ENCODE results near the gene SCFD2. TPM values are rescaled to one million over a fixed set of nuclear protein-coding genes. Genes with fewer than 3 reads are reported as not detected.

SCFD2 gene
- total and polyA plus RNA-seq, 10 of the 15 experiments (the other 5 are each of a cell fraction or from before 2014, with no cell fraction given) = 4.8 to 37.6 (median 24.9) TPM

DNA sequence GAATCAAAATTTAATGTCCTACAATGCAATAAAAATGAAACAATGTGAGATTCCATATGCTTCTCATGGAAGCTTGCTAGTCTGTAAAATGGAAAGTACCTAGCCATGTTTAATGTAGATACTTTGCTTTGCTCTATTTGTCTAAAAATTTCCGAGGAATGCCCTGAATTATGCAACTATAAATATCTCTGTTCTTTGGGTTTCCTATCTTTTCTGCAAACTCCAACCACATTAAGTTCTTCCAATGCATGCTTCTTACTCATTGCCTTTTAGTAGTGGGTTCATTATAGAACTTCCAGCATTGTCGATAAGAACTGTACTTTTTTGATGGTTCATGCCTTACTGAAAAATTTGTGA, 325.4 kb downstream of the SCFD2 start:
- ChIA-PET POLR2A (no interaction called here), RAD21 (ENCODE audit: unreplicated experiment) (no interaction called here), CTCF (no interaction called here), SMC1A (ENCODE audit: uncharacterized antibody, unreplicated experiment) (no interaction called here)
- Histone ChIP-seq H3K4me3 (no peak overlapping the region), H3K9ac (ENCODE audit: control insufficient read depth, insufficient read depth, low read length) (no peak overlapping the region), H3K79me2 (ENCODE audit: control insufficient read depth, insufficient read depth, low read length) (no peaks in the 10 kb centered on the region), H3K9me3 (replicated peaks; ENCODE audit: control insufficient read depth, insufficient read depth, low read length) (no peaks in the 10 kb centered on the region), H3K27me3 (replicated peaks in 1 of 2; ENCODE audit: control insufficient read depth in 2 of 2, insufficient read depth in 2 of 2, low read length in 1 of 2) (no peaks in the 10 kb centered on the region), H3K27ac (ENCODE audit: control insufficient read depth, insufficient read depth) (no peak overlapping the region), H3K4me1 (ENCODE audit: control insufficient read depth, insufficient read depth, low read length) (no peaks in the 10 kb centered on the region), H3K4me2 (ENCODE audit: control insufficient read depth, insufficient read depth) (no peak overlapping the region), H4K20me1 (ENCODE audit: control insufficient read depth, insufficient read depth) (no peaks in the 10 kb centered on the region), H3K36me3 (ENCODE audit: control insufficient read depth in 2 of 2, insufficient read depth in 2 of 2, low read length in 1 of 2) (no peaks in the 10 kb centered on the region), H2AFZ (ENCODE audit: control insufficient read depth, low read depth, low read length) (no peak overlapping the region)
- TF ChIP-seq, protein P1, sequence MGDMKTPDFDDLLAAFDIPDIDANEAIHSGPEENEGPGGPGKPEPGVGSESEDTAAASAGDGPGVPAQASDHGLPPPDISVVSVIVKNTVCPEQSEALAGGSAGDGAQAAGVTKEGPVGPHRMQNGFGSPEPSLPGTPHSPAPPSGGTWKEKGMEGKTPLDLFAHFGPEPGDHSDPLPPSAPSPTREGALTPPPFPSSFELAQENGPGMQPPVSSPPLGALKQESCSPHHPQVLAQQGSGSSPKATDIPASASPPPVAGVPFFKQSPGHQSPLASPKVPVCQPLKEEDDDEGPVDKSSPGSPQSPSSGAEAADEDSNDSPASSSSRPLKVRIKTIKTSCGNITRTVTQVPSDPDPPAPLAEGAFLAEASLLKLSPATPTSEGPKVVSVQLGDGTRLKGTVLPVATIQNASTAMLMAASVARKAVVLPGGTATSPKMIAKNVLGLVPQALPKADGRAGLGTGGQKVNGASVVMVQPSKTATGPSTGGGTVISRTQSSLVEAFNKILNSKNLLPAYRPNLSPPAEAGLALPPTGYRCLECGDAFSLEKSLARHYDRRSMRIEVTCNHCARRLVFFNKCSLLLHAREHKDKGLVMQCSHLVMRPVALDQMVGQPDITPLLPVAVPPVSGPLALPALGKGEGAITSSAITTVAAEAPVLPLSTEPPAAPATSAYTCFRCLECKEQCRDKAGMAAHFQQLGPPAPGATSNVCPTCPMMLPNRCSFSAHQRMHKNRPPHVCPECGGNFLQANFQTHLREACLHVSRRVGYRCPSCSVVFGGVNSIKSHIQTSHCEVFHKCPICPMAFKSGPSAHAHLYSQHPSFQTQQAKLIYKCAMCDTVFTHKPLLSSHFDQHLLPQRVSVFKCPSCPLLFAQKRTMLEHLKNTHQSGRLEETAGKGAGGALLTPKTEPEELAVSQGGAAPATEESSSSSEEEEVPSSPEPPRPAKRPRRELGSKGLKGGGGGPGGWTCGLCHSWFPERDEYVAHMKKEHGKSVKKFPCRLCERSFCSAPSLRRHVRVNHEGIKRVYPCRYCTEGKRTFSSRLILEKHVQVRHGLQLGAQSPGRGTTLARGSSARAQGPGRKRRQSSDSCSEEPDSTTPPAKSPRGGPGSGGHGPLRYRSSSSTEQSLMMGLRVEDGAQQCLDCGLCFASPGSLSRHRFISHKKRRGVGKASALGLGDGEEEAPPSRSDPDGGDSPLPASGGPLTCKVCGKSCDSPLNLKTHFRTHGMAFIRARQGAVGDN (IDR thresholded peaks at IDR 0.05) = no peak
- no peak for TF ChIP-seq MEF2A (IDR thresholded peaks at IDR 0.05; ENCODE audit: insufficient read depth, low read depth, low read length)
- TF ChIP-seq POLR2A (IDR thresholded peaks at IDR 0.05; ENCODE audit: low read depth, low read length) = no peak
- no peak for TF ChIP-seq IRF5 (IDR thresholded peaks at IDR 0.05; ENCODE audit: borderline replicate concordance)
- no peak for TF ChIP-seq YY1 (IDR thresholded peaks at IDR 0.05; ENCODE audit: low read depth, low read length)
- no peak for TF ChIP-seq CHD1 (IDR thresholded peaks at IDR 0.05; ENCODE audit: low read depth, low read length)
- FAIRE-seq = no peak
- in situ Hi-C loops (cut with MboI) = no loop called here
- intact Hi-C loops (cut with micrococcal nuclease; ENCODE audit: unreplicated experiment) = no loop called here
- no TSS peak for BruUV-seq (replicated peaks)
- ATAC-seq = no peak
- DNase-seq (ENCODE audit: low read depth, low spot score) = no peak
- 98% methylated on average over 2 of the region's 2 CpGs for WGBS (ENCODE audit: insufficient coverage, insufficient replicate concordance, low lambda C conversion rate, missing lambda C conversion rate)
